ENCODE data around the gene VPS26A. TPM values are rescaled to one million over a fixed set of nuclear protein-coding genes. Genes with fewer than 3 reads are reported as not detected.
A peak's percentile ranks its signal among the peaks of the same experiment; 100 is the strongest.

The VPS26A gene
- total RNA-seq, 1 donor from 2014 or later: 55.8 TPM

- Mint-ChIP-seq H3K27me3 (ENCODE audit: unreplicated experiment) (peaks cover 4% of the 10 kb centered on the region), H3K27ac (ENCODE audit: unreplicated experiment) (no peak overlapping the region), H3K36me3 (ENCODE audit: unreplicated experiment) (no peaks in the 10 kb centered on the region), H3K4me1 (ENCODE audit: low read depth, unreplicated experiment) (peaks cover 1% of the 10 kb centered on the region), H3K4me3 (ENCODE audit: unreplicated experiment) (no peak overlapping the region), H3K9me3 (ENCODE audit: unreplicated experiment) (peaks cover 9% of the 10 kb centered on the region)
- DNase-seq: no peak
- TF ChIP-seq CTCF (IDR thresholded peaks at IDR 0.05; ENCODE audit: partially characterized antibody, unreplicated experiment): no peak
Measured at GRCh38 chr10:69119896-69120295, 4.1 kb upstream of the VPS26A start.

- Mint-ChIP-seq H3K27me3 (ENCODE audit: unreplicated experiment) (peaks cover 4% of the 10 kb centered on the region), H3K36me3 (ENCODE audit: unreplicated experiment) (no peaks in the 10 kb centered on the region), H3K4me1 (ENCODE audit: low read depth, unreplicated experiment) (peaks cover 3% of the 10 kb centered on the region), H3K27ac (ENCODE audit: unreplicated experiment) (peak overlapping the region; percentile 85), H3K9me3 (ENCODE audit: unreplicated experiment) (peaks cover 10% of the 10 kb centered on the region), H3K4me3 (ENCODE audit: unreplicated experiment) (peak overlapping the region; percentile 93)
- TF ChIP-seq CTCF (IDR thresholded peaks at IDR 0.05; ENCODE audit: partially characterized antibody, unreplicated experiment): peak; percentile 4
- peak; percentile 69 for DNase-seq
Measured at GRCh38 chr10:69123306-69123746, 652 bp upstream of the VPS26A start.

- Mint-ChIP-seq H3K27me3 (ENCODE audit: unreplicated experiment) (peaks cover 4% of the 10 kb centered on the region), H3K27ac (ENCODE audit: unreplicated experiment) (peak overlapping the region; percentile 79), H3K9me3 (ENCODE audit: unreplicated experiment) (peaks cover 10% of the 10 kb centered on the region), H3K4me1 (ENCODE audit: low read depth, unreplicated experiment) (peaks cover 4% of the 10 kb centered on the region), H3K36me3 (ENCODE audit: unreplicated experiment) (no peaks in the 10 kb centered on the region), H3K4me3 (ENCODE audit: unreplicated experiment) (peak overlapping the region; percentile 96)
- peak; percentile 32 for DNase-seq
- TF ChIP-seq CTCF (IDR thresholded peaks at IDR 0.05; ENCODE audit: partially characterized antibody, unreplicated experiment): no peak
Measured at GRCh38 chr10:69124563-69125268, 738 bp downstream of the VPS26A start.

- Mint-ChIP-seq H3K9me3 (ENCODE audit: unreplicated experiment) (peaks cover 10% of the 10 kb centered on the region), H3K27ac (ENCODE audit: unreplicated experiment) (no peak overlapping the region), H3K36me3 (ENCODE audit: unreplicated experiment) (no peaks in the 10 kb centered on the region), H3K4me3 (ENCODE audit: unreplicated experiment) (peak overlapping the region; percentile 96), H3K27me3 (ENCODE audit: unreplicated experiment) (peaks cover 4% of the 10 kb centered on the region), H3K4me1 (ENCODE audit: low read depth, unreplicated experiment) (peaks cover 4% of the 10 kb centered on the region)
- no peak for DNase-seq
- no peak for TF ChIP-seq CTCF (IDR thresholded peaks at IDR 0.05; ENCODE audit: partially characterized antibody, unreplicated experiment)
Measured at GRCh38 chr10:69125554-69125953, 1.6 kb downstream of the VPS26A start.

GRCh38 chr10:69130251-69130650 lies 6.3 kb downstream of the VPS26A start:
- Mint-ChIP-seq H3K4me3 (ENCODE audit: unreplicated experiment) (no peak overlapping the region), H3K27me3 (ENCODE audit: unreplicated experiment) (no peaks in the 10 kb centered on the region), H3K9me3 (ENCODE audit: unreplicated experiment) (no peaks in the 10 kb centered on the region), H3K27ac (ENCODE audit: unreplicated experiment) (no peak overlapping the region), H3K4me1 (ENCODE audit: low read depth, unreplicated experiment) (peaks cover 2% of the 10 kb centered on the region), H3K36me3 (ENCODE audit: unreplicated experiment) (no peaks in the 10 kb centered on the region)
- no peak for DNase-seq
- no peak for TF ChIP-seq CTCF (IDR thresholded peaks at IDR 0.05; ENCODE audit: partially characterized antibody, unreplicated experiment)

All from glutamatergic neuron (in vitro differentiated cells).